Neuronal stem cell (in vitro differentiated cells): Measurements from ENCODE around the gene XRCC5.

Experiments used
- DNase-seq: peaks from one replicate; pipeline ENCODE4 v3.0.0-alpha.2; 2013; ENCODE audit warnings: low spot score
- H2AFZ ChIP-seq: one replicate; pipeline ENCODE4 v1.6.1; 2013; ENCODE audit warnings: mild to moderate bottlenecking, low read length, inconsistent platforms
- H2AK5ac ChIP-seq: 2 replicates; pipeline ENCODE4 v1.6.1; 2013; ENCODE audit warnings: low read depth, mild to moderate bottlenecking, inconsistent platforms, low read length, moderate library complexity, mixed read lengths
- H2BK120ac ChIP-seq: 2 replicates; pipeline ENCODE4 v1.6.1; 2013; ENCODE audit warnings: low read depth, mild to moderate bottlenecking, inconsistent platforms, low read length, moderate library complexity, mixed read lengths
- H2BK12ac ChIP-seq: one replicate; pipeline ENCODE4 v1.6.1; 2013; ENCODE audit warnings: low read length, inconsistent platforms
- H2BK15ac ChIP-seq: 2 replicates; pipeline ENCODE4 v1.6.1; 2013; ENCODE audit warnings: mild to moderate bottlenecking, low read length, inconsistent platforms, mixed read lengths
- H2BK5ac ChIP-seq: one replicate; pipeline ENCODE4 v1.6.1; 2013; ENCODE audit warnings: inconsistent platforms, mild to moderate bottlenecking, low read length, moderate library complexity
- H3K14ac ChIP-seq: one replicate; pipeline ENCODE4 v1.6.1; 2013; ENCODE audit warnings: low read length, inconsistent platforms
- H3K18ac ChIP-seq: 2 replicates; pipeline ENCODE4 v1.6.1; 2013; ENCODE audit warnings: low read length, inconsistent platforms
- H3K23ac ChIP-seq: 2 replicates; pipeline ENCODE4 v1.6.1; 2013; ENCODE audit warnings: low read depth, mild to moderate bottlenecking, mixed read lengths, low read length, inconsistent platforms; ENCODE audit not compliant: poor library complexity
- H3K27ac ChIP-seq: replicated peaks from 3 replicates; pipeline ENCODE4 v1.5.1; 2013; ENCODE audit warnings: low read length, inconsistent platforms
- H3K27me3 ChIP-seq, 3 experiments: 2 replicates each; pipeline ENCODE4 v1.6.1; 2013; ENCODE audit warnings: low read length in 3 of 3, mild to moderate bottlenecking in 2 of 3, inconsistent platforms in 1 of 3, low read depth in 1 of 3, mixed read lengths in 1 of 3, moderate library complexity in 1 of 3; ENCODE audit not compliant: control insufficient read depth in 3 of 3, insufficient read depth in 3 of 3
- H3K36me3 ChIP-seq, 2 donors: replicated peaks in 1 of 2; 2 replicates each; pipeline ENCODE4 v1.6.1; 2013; ENCODE audit warnings: low read length in 2 of 2; ENCODE audit not compliant: control insufficient read depth in 2 of 2, insufficient read depth in 2 of 2
- H3K4ac ChIP-seq: 2 replicates; pipeline ENCODE4 v1.6.1; 2013; ENCODE audit warnings: inconsistent platforms, mild to moderate bottlenecking, low read length, moderate library complexity
- H3K4me1 ChIP-seq, 2 donors: 1 replicate in 1 of 2; 2 replicates in 1 of 2; pipeline ENCODE4 v1.6.1; 2013; ENCODE audit warnings: low read length in 2 of 2, low read depth in 1 of 2; ENCODE audit not compliant: control insufficient read depth in 2 of 2, insufficient read depth in 1 of 2
- H3K4me2 ChIP-seq: one replicate; pipeline ENCODE4 v1.6.1; 2013; ENCODE audit warnings: mild to moderate bottlenecking, low read length, inconsistent platforms; ENCODE audit not compliant: insufficient read depth, poor library complexity, severe bottlenecking
- H3K4me3 ChIP-seq, 2 donors: 2 replicates each; pipeline ENCODE4 v1.5.1; 2013; ENCODE audit warnings: low read length in 2 of 2, mild to moderate bottlenecking in 2 of 2, inconsistent platforms in 1 of 2, moderate library complexity in 1 of 2
- H3K79me1 ChIP-seq: one replicate; pipeline ENCODE4 v1.6.1; 2013; ENCODE audit warnings: low read depth, mild to moderate bottlenecking, inconsistent platforms, low read length, moderate library complexity
- H3K9ac ChIP-seq: one replicate; pipeline ENCODE4 v1.6.1; 2013; ENCODE audit warnings: mild to moderate bottlenecking, low read depth, low read length, inconsistent platforms; ENCODE audit not compliant: poor library complexity
- H3K9me3 ChIP-seq, 2 donors: replicated peaks in 1 of 2; 2 replicates each; pipeline versions ENCODE3 to v1.6.1; 2013; ENCODE audit warnings: low read length in 2 of 2, mild to moderate bottlenecking in 2 of 2, inconsistent platforms in 1 of 2, low read depth in 1 of 2, mixed read lengths in 1 of 2, moderate library complexity in 1 of 2; ENCODE audit not compliant: control insufficient read depth in 2 of 2, insufficient read depth in 1 of 2
- H4K8ac ChIP-seq: one replicate; pipeline ENCODE4 v1.6.1; 2013; ENCODE audit warnings: low read depth, mild to moderate bottlenecking, inconsistent platforms, low read length, moderate library complexity
- H4K91ac ChIP-seq: one replicate; pipeline ENCODE4 v1.6.1; 2013; ENCODE audit warnings: low read length, low read depth, mild to moderate bottlenecking, inconsistent platforms; ENCODE audit not compliant: poor library complexity
- WGBS, 2 donors: extraction: QIAGEN DNeasy Blood & Tissue Kit; methylation state at CpG; one replicate each; pipeline ENCODE4 v1.1.7; 2013; ENCODE audit warnings: missing lambda C conversion rate in 2 of 2, mixed read lengths in 1 of 2; ENCODE audit not compliant: insufficient read length in 2 of 2, insufficient replicate concordance in 1 of 2; ENCODE audit errors: extremely low coverage in 2 of 2; 5-methylcytosine and 5-hydroxymethylcytosine counted together

The XRCC5 gene

GRCh38 chr2:216194561-216194960 is 85.4 kb downstream of the XRCC5 start:
- no peak for DNase-seq
- Histone ChIP-seq H3K27ac (no peak overlapping the region), H2AK5ac (no peak overlapping the region), H3K27me3 (no peaks in the 10 kb centered on the region), H3K14ac (no peak overlapping the region), H3K18ac (no peak overlapping the region), H4K91ac (no peak overlapping the region), H3K36me3 (peaks cover 22 to 98% of the 10 kb centered on the region in 2 donors), H4K8ac (no peak overlapping the region), H2AFZ (no peak overlapping the region), H3K4me3 (no peak overlapping the region), H3K79me1 (no peaks in the 10 kb centered on the region), H3K4me2 (no peak overlapping the region), H2BK12ac (no peak overlapping the region), H2BK120ac (no peak overlapping the region), H3K4me1 (no peaks in the 10 kb centered on the region), H2BK15ac (no peak overlapping the region), H3K9ac (no peak overlapping the region), H3K9me3 (no peaks in the 10 kb centered on the region), H3K4ac (no peak overlapping the region), H3K23ac (no peak overlapping the region), H2BK5ac (no peak overlapping the region)
- WGBS, 2 donors: 100% methylated on average over 1 of the region's 4 CpGs; no CpG with 5 or more reads in 1 of the 2 donors

DNA sequence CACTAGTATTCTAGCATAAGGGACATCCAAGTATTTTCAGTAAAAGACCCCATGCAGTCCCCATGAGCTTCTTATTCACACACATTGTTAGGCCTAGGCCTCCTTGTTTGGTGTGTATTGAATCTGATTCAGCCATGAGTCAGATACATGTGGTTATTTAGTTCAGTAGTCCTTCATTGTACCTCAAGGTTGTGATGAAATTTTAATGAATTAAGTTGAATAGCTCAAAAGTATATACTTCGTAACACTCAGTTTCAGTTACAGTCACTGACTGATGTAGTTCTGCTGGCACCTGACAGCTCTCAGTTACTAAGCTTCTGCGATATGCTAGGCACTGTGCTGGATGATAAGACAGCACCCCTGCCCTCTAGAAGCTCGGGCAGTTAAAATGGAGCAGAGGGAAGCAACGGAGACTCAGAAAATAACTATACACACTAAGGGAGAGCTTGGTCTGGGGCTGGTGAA is 86.4 kb downstream of the XRCC5 start:
- Histone ChIP-seq H3K27ac (no peak overlapping the region), H3K4ac (no peak overlapping the region)

DNA sequence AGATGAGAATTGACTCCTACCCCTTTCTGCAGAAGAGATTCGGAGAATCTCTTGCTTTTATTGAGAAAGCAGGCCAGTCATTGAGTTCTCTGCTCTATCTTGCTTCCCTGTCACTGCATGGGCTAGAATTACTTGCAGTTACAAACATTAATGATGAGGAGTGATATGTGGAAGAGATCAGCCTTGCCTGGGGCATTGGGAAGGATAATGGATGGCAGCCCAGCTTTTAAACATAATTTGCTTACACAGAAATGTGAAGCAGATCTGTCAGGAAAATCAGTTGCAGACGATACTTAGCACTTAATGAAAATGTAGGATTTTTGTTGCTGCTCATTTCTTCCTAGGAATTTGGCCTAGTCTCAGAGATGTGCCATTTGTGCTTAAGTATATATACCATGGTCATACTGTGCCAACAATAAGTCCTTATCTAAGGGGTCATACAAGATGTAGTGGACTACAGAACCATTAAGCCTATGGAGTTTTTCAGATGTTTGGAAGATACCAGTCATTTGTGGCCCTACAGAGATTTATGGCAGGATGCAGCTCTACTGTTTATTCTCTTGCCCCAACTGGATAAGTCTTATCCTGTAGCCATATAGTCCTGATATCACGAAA is 92.7 kb downstream of the XRCC5 start:
- no CpG with 5 or more reads among the region's 3 CpGs for WGBS, 2 donors
- Histone ChIP-seq H3K4me2 (no peak overlapping the region), H3K9me3 (no peaks in the 10 kb centered on the region), H3K4ac (no peak overlapping the region), H2BK12ac (no peak overlapping the region), H2BK5ac (no peak overlapping the region), H2AFZ (no peak overlapping the region), H4K91ac (no peak overlapping the region), H3K14ac (no peak overlapping the region), H3K23ac (no peak overlapping the region), H3K79me1 (no peaks in the 10 kb centered on the region), H3K27ac (no peak overlapping the region), H3K27me3 (no peaks in the 10 kb centered on the region), H2AK5ac (no peak overlapping the region), H3K9ac (no peak overlapping the region), H2BK120ac (no peak overlapping the region), H3K36me3 (peaks cover 39 to 100% of the 10 kb centered on the region in 2 donors), H4K8ac (no peak overlapping the region), H3K4me3 (no peak overlapping the region), H3K4me1 (no peaks in the 10 kb centered on the region), H3K18ac (no peak overlapping the region), H2BK15ac (no peak overlapping the region)
- DNase-seq: no peak

More for the DNA sequence above, 86.4 kb downstream of the XRCC5 start:
- H3K36me3 ChIP-seq: peaks cover 23 to 98% of the 10 kb centered on the region in 2 donors
- no peak overlapping the region for H2BK12ac ChIP-seq
- H3K9ac ChIP-seq: no peak overlapping the region
- H2AK5ac ChIP-seq: no peak overlapping the region
- no peaks in the 10 kb centered on the region for H3K79me1 ChIP-seq
- no peak for DNase-seq
- no peaks in the 10 kb centered on the region for H3K9me3 ChIP-seq
- no peak overlapping the region for H4K8ac ChIP-seq
- no peak overlapping the region for H3K14ac ChIP-seq
- H3K23ac ChIP-seq: no peak overlapping the region
- H4K91ac ChIP-seq: no peak overlapping the region
- no peaks in the 10 kb centered on the region for H3K4me1 ChIP-seq
- H2AFZ ChIP-seq: no peak overlapping the region
- H2BK120ac ChIP-seq: no peak overlapping the region
- no peak overlapping the region for H3K4me3 ChIP-seq
- H3K4me2 ChIP-seq: no peak overlapping the region
- WGBS, 2 donors: no CpG with 5 or more reads among the region's 4 CpGs
- H3K27me3 ChIP-seq: no peaks in the 10 kb centered on the region
- H2BK5ac ChIP-seq: no peak overlapping the region
- no peak overlapping the region for H2BK15ac ChIP-seq
- H3K18ac ChIP-seq: no peak overlapping the region

DNA sequence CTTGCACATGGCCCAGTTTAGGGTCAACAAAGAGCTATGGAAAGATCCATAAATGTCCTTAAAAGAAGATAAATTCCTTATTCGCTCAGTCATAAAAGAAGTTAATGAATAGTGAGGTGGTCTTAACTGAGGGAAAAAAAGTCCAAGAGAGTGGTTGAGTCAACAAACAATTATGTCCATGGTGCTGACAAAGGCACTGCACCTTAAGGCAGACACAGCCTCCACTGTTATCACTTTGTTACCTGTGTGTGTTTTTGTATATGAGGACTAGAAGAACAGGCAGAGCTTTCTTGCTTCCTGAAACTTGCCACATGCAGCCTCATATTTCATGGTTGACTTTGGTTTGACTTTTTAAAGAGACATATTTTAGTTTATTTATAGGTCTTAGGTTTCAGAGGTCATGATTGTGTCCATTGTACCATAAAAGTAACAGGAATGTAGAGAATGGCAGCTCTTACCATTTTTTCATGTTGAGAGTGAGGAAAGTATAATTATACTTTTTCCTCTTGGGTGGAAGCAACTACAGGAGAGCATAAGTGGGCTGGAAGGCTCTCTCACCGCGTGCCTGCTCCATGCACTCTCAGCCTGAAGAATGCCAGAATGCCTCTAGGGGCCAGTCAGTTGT is 93.6 kb downstream of the XRCC5 start:
- H3K9ac ChIP-seq: no peak overlapping the region
- no peaks in the 10 kb centered on the region for H3K9me3 ChIP-seq
- H4K91ac ChIP-seq: no peak overlapping the region
- H2BK12ac ChIP-seq: no peak overlapping the region
- no peak overlapping the region for H2BK120ac ChIP-seq
- no peak overlapping the region for H3K4ac ChIP-seq
- no peak overlapping the region for H3K27ac ChIP-seq
- no peak overlapping the region for H2BK15ac ChIP-seq
- H3K4me1 ChIP-seq: no peaks in the 10 kb centered on the region
- H3K4me2 ChIP-seq: no peak overlapping the region
- H3K36me3 ChIP-seq: peaks cover 43 to 100% of the 10 kb centered on the region in 2 donors
- no peak overlapping the region for H4K8ac ChIP-seq
- no peak overlapping the region for H2AFZ ChIP-seq
- H2AK5ac ChIP-seq: no peak overlapping the region
- no peak overlapping the region for H3K18ac ChIP-seq
- WGBS, 2 donors: no CpG with 5 or more reads among the region's 3 CpGs
- H3K23ac ChIP-seq: no peak overlapping the region
- DNase-seq: no peak
- no peak overlapping the region for H2BK5ac ChIP-seq
- no peaks in the 10 kb centered on the region for H3K27me3 ChIP-seq
- H3K14ac ChIP-seq: no peak overlapping the region
- no peak overlapping the region for H3K4me3 ChIP-seq
- no peaks in the 10 kb centered on the region for H3K79me1 ChIP-seq
